Thyroid gland (tissue), 4 donors: ENCODE data around the gene USP26.

ENCODE experiments used
- CTCF ChIP-seq, 6 experiments: fragments of 200-600 bp in 3 of 6; fragments of 450-650 bp in 3 of 6; sonication (generic) in 3 of 6; IDR thresholded peaks; one replicate each; pipeline ENCODE4 v1.5.1; 2016 to 2019; ENCODE audit warnings: antibody characterized with exemption in 6 of 6, mild to moderate bottlenecking in 2 of 6, inconsistent platforms in 1 of 6, moderate library complexity in 1 of 6
- POLR2A ChIP-seq, 2 donors: fragments of 450-650 bp; IDR thresholded peaks; one replicate each; pipeline ENCODE4 v1.6.1; 2017; ENCODE audit warnings: antibody characterized with exemption in 2 of 2, mild to moderate bottlenecking in 2 of 2, moderate library complexity in 1 of 2

GRCh38 chrX:133090236-133090809, 6.6 kb downstream of the USP26 start:
- TF ChIP-seq POLR2A (IDR thresholded peaks at IDR 0.05), result no peak
- TF ChIP-seq CTCF (IDR thresholded peaks at IDR 0.05), result no peak
